Tibial nerve (tissue), 4 donors: Measurements from ENCODE around the gene TNFRSF21. TPM values are rescaled to one million over a fixed set of nuclear protein-coding genes. Genes with fewer than 3 reads are reported as not detected.

Source experiments
- DNase-seq, 2 donors: peaks; one replicate each; pipeline ENCODE4 v3.0.0-alpha.2; 2019; ENCODE audit warnings: low spot score in 2 of 2
- H3K27ac ChIP-seq, 4 donors: fragments of 200-600 bp; sonication (generic) in 3 of 4; one replicate each; pipeline ENCODE4 v1.5.1; 2017 to 2019; ENCODE audit warnings: mild to moderate bottlenecking in 1 of 4
- H3K27me3 ChIP-seq, 2 donors: fragments of 200-600 bp; sonication (generic) in 1 of 2; one replicate each; pipeline versions ENCODE4 v1.5.1 to v1.6.0; 2017 to 2019
- H3K36me3 ChIP-seq, 3 donors: fragments of 200-600 bp; sonication (generic); one replicate each; pipeline ENCODE4 v1.5.1; 2018 to 2019
- H3K4me1 ChIP-seq, 4 donors: fragments of 200-600 bp; sonication (generic) in 3 of 4; one replicate each; pipeline ENCODE4 v1.5.1; 2017 to 2019
- H3K4me3 ChIP-seq, 4 donors: fragments of 200-600 bp; sonication (generic) in 3 of 4; one replicate each; pipeline ENCODE4 v1.5.1; 2017 to 2019; ENCODE audit warnings: mild to moderate bottlenecking in 1 of 4, moderate library complexity in 1 of 4
- H3K9me3 ChIP-seq, 4 donors: fragments of 200-600 bp; sonication (generic) in 3 of 4; one replicate each; pipeline ENCODE4 v1.5.1; 2017 to 2019
- EP300 ChIP-seq, 2 donors: sonication (generic); formaldehyde crosslinking; IDR thresholded peaks; one replicate each; pipeline ENCODE4 v1.6.1; 2017; ENCODE audit warnings: antibody characterized with exemption in 2 of 2, mild to moderate bottlenecking in 1 of 2
- POLR2A ChIP-seq, 2 donors: fragments of 450-650 bp; IDR thresholded peaks; one replicate each; pipeline ENCODE4 v1.6.1; 2017; ENCODE audit warnings: antibody characterized with exemption in 2 of 2, mild to moderate bottlenecking in 2 of 2, moderate library complexity in 2 of 2
- WGBS, 2 donors: methylation state at CpG; one replicate each; pipeline ENCODE4 v1.1.5; 2018; 5-methylcytosine and 5-hydroxymethylcytosine counted together
- total RNA-seq, 4 donors: library from RNA; depleted of rRNA; stranded (reverse); fragments of >200 nt; gene quantifications; one replicate each; pipeline ENCODE4 v1.1.0, GENCODE V29; 2016
- TF ChIP-seq, protein P1 (sequence below), 5 experiments: fragments of 200-600 bp in 3 of 5; fragments of 450-650 bp in 2 of 5; sonication (generic) in 3 of 5; IDR thresholded peaks; one replicate each; pipeline ENCODE4 v1.5.1; 2016 to 2019; ENCODE audit warnings: antibody characterized with exemption in 5 of 5, mild to moderate bottlenecking in 3 of 5, moderate library complexity in 2 of 5

Gene TNFRSF21
- total RNA-seq, 4 donors from 2014 or later = 5.7 to 8.0 (median 7.6) TPM

- Histone ChIP-seq H3K27ac (no peak overlapping the region), H3K9me3 (no peaks in the 10 kb centered on the region), H3K36me3 (no peaks in the 10 kb centered on the region), H3K4me3 (no peak overlapping the region), H3K4me1 (no peaks in the 10 kb centered on the region), H3K27me3 (no peaks in the 10 kb centered on the region)
- TF ChIP-seq, protein P1, sequence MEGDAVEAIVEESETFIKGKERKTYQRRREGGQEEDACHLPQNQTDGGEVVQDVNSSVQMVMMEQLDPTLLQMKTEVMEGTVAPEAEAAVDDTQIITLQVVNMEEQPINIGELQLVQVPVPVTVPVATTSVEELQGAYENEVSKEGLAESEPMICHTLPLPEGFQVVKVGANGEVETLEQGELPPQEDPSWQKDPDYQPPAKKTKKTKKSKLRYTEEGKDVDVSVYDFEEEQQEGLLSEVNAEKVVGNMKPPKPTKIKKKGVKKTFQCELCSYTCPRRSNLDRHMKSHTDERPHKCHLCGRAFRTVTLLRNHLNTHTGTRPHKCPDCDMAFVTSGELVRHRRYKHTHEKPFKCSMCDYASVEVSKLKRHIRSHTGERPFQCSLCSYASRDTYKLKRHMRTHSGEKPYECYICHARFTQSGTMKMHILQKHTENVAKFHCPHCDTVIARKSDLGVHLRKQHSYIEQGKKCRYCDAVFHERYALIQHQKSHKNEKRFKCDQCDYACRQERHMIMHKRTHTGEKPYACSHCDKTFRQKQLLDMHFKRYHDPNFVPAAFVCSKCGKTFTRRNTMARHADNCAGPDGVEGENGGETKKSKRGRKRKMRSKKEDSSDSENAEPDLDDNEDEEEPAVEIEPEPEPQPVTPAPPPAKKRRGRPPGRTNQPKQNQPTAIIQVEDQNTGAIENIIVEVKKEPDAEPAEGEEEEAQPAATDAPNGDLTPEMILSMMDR (IDR thresholded peaks at IDR 0.05) = no peak
- no peak for TF ChIP-seq EP300 (IDR thresholded peaks at IDR 0.05)
- no peak for TF ChIP-seq POLR2A (IDR thresholded peaks at IDR 0.05)
- DNase-seq = no peak
- 72 to 79% methylated on average over 2 of the region's 2 CpGs for WGBS, 2 donors
Measured at GRCh38 chr6:47352966-47353365, 43.3 kb upstream of the TNFRSF21 start.

- TF ChIP-seq POLR2A (IDR thresholded peaks at IDR 0.05) = no peak
- no peak for TF ChIP-seq EP300 (IDR thresholded peaks at IDR 0.05)
- TF ChIP-seq, protein P1 (IDR thresholded peaks at IDR 0.05) = no peak
- Histone ChIP-seq H3K9me3 (no peaks in the 10 kb centered on the region), H3K27me3 (no peaks in the 10 kb centered on the region), H3K36me3 (no peaks in the 10 kb centered on the region), H3K4me3 (no peak overlapping the region), H3K4me1 (no peaks in the 10 kb centered on the region), H3K27ac (no peak overlapping the region)
- DNase-seq = no peak
- 74 to 79% methylated on average over 5 of the region's 5 CpGs for WGBS, 2 donors
Measured at GRCh38 chr6:47352194-47352920, 42.7 kb upstream of the TNFRSF21 start.

GRCh38 chr6:47351621-47352020 is 41.9 kb upstream of the TNFRSF21 start:
- Histone ChIP-seq H3K27me3 (no peaks in the 10 kb centered on the region), H3K36me3 (no peaks in the 10 kb centered on the region), H3K27ac (no peak overlapping the region), H3K4me1 (no peaks in the 10 kb centered on the region), H3K9me3 (no peaks in the 10 kb centered on the region), H3K4me3 (no peak overlapping the region)
- TF ChIP-seq EP300 (IDR thresholded peaks at IDR 0.05) = no peak
- TF ChIP-seq, protein P1 (IDR thresholded peaks at IDR 0.05) = no peak
- no peak for DNase-seq

GRCh38 chr6:47349931-47350330 is 40.2 kb upstream of the TNFRSF21 start:
- no peak for TF ChIP-seq POLR2A (IDR thresholded peaks at IDR 0.05)
- TF ChIP-seq, protein P1 (IDR thresholded peaks at IDR 0.05) = no peak
- no peak for TF ChIP-seq EP300 (IDR thresholded peaks at IDR 0.05)
- no peak overlapping the region for H3K4me3 ChIP-seq
- no peaks in the 10 kb centered on the region for H3K36me3 ChIP-seq
- 65 to 74% methylated on average over 2 of the region's 2 CpGs for WGBS, 2 donors
- DNase-seq = no peak
- no peaks in the 10 kb centered on the region for H3K9me3 ChIP-seq
- no peak overlapping the region for H3K27ac ChIP-seq
- no peaks in the 10 kb centered on the region for H3K27me3 ChIP-seq
- H3K4me1 ChIP-seq = no peaks in the 10 kb centered on the region

- no peak for DNase-seq
- WGBS, 2 donors = 79 to 82% methylated on average over 5 of the region's 5 CpGs
- no peaks in the 10 kb centered on the region for H3K27me3 ChIP-seq
- no peak overlapping the region for H3K4me3 ChIP-seq
- TF ChIP-seq POLR2A (IDR thresholded peaks at IDR 0.05) (no peak), EP300 (IDR thresholded peaks at IDR 0.05) (no peak)
- TF ChIP-seq, protein P1 (IDR thresholded peaks at IDR 0.05) = no peak
- no peak overlapping the region for H3K27ac ChIP-seq
- no peaks in the 10 kb centered on the region for H3K36me3 ChIP-seq
- no peaks in the 10 kb centered on the region for H3K9me3 ChIP-seq
- H3K4me1 ChIP-seq = no peaks in the 10 kb centered on the region
Measured at GRCh38 chr6:47348316-47348863, 38.7 kb upstream of the TNFRSF21 start.
